GM21825 (cell line): Measurements from ENCODE around the gene COPE.

Experiments used
- ATAC-seq: cut with Tn5 transposase; IDR thresholded peaks from one replicate; pipeline ENCODE4 v1.9.1; 2021; ENCODE audit warnings: mild to moderate bottlenecking, moderate library complexity; ENCODE audit not compliant: unreplicated experiment

The COPE gene

DNA sequence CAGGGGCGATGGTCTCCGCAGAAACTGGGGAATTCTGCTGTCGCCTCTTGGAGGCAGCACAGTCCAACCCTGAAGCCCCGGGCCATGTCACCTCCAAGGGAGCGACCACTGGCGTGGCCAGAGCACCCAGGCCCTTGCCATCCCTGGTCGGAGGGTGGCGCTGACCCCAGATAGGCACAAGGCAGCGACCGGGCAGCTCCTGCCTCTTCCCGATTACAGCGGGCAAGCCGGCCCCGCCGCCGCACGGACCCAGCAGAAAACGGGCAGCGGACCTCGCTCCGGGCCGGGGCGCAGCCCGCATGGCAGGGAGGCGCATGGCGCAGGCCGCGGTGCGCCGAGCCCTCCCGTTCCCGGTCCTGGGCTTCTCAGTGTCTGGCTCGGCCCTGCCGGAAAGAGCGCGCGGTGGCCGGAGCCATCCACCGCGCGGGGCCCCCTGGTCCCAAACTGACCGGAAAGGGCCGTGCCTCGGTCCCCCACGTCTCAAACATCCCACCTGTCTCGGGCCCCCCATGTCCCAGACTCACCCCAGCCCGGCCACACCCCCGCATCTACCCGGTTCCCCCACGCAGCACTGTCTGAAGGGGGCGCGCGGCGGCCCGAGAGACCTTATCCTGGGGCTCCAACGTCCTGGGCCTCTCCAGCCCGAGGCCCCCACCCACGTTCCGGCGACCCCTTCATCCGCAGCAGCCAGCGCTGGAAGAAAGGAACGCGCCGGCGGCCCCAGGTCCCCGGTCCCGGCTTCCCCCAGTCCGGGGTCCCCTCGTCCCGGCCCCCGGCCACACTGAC, 24.0 kb downstream of the COPE start:
- no peak for ATAC-seq

- ATAC-seq, result no peak
Measured at GRCh38 chr19:18894254-18895037, 24.7 kb downstream of the COPE start.

- ATAC-seq, result no peak
Measured at GRCh38 chr19:18893587-18894253, 25.5 kb downstream of the COPE start.

- no peak for ATAC-seq
Measured at GRCh38 chr19:18889949-18890745, 29.0 kb downstream of the COPE start.

- ATAC-seq, result no peak
Measured at GRCh38 chr19:18886972-18887371, 32.2 kb downstream of the COPE start.

DNA sequence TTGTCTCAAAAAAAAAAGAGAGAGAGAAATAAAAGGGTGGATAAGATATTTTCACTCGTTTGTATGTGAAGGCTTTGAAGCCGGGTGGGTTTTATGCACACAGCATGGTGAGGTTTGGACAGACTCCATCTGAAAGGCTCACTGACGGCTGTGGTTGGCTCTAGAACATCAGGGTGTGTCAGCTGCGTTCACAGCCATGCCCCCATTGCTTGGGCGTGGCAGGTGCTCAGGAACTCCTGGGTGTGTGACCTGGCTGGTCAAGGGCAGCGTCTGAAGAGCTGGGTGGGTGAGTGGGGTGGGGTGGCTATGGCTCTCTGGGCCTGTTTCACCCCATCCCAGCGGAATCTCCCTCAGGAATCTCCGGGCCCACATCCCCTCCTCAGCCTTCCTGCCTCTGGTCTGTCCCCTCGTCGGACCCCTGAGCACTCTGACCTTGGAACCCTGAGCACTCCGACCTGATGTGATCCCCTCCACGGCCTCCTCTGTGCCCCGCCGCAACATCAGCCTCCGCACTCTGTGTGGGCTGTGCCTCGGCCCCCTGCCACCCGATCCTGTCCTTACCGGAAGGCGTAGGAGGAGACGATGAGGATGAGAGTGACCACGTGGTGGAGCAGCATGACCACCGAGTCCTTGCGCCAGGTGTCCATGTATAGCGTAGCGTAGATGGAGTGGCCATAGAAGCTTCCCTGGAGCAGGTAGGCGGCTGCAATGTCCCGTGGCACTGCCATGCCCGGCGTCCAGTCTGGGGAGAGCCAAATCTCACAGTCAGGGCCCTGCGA, 35.5 kb downstream of the COPE start:
- no peak for ATAC-seq

DNA sequence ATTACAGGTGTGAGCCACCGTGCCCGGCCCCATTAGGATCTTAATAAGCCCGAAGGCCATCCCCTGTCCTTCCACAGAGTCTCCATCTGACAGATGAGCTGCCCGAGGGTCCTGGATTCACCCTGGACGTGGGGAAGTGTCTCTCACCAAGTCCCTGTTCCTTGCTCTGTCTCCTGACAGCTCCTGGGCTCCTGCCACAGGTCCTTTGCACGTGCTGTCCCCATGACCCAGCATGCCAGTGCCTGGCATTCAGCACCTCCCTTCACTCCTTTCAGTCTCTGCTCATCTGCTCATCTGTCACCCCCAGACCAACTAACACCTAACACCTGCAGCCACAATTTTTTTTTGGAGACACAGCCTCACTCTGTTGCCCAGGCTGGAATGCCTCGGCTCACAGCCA, 37.7 kb downstream of the COPE start:
- ATAC-seq, result no peak

DNA sequence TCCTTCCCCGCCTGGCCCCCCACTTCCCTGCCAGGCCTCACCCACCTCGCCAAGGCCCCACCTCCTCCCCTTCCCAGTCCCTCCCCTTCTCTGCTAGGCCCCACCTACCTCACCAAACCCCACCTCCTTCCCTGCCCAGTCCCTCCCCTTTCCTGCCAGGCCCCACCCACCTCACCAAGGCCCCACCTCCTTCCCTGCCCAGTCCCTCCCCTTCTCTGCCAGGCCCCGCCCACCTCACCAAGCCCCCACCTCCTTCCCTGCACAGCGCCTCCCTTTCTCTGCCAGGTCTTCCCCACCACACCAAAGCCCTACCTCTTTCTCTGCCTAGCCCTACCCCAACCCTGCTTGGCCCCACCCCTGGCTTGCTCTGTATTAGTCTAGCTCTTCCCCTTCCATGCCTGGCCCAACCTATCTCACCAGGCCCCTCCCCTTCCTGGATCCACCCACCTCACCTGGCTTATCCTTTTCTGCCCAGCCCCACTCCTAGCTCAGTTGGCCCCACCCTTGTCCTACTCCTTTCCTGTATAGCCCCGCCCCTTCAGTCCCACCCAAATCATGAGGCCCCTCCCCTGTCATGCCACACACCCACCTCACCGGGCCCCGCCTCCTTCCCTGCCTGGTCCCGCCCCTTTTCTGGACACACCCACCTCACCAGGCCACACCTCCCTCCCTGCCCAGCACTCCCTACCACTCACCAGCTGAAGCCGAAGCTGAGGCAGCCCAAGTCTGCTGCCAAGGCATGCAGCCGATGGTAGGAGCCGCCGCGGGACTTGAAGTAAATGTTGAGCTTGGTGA, 39.4 kb downstream of the COPE start:
- no peak for ATAC-seq

- no peak for ATAC-seq
Measured at GRCh38 chr19:18878858-18879578, 40.2 kb downstream of the COPE start.

DNA sequence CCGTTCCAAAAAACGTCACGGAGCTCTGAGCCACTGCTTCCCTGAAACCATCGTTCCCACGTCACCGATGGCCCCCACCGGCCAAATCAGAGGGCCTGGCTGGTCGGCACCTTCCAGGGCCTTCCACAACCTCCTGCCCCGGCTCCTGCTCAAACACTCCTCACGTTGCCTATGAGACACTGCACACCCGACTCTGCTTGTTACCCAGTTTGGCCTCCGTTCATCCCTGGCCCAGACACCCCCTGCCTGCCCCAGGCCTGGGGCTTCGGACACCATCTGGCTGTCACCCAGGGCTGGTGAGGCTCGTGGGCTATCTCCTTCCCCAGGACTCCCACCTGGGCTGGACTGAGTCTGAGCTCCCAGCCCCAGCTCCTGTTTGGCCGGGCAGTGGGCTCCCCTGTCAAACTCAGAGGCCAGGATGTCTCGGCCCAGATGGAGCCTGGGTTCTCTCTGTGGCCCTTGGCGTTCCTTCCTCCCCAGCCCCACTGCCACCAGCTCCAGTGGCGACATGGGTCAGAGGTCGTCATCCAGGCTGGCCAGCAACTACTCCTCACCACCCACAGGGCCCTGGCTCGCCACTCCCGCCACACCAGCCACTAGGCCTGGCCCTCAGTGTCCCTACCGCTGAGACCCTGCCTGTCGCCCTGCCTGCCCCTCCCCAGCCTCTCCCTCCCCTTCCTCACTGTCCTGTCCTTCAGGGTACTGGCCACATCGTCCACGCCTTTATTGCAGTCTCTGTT, 41.0 kb downstream of the COPE start:
- ATAC-seq, result no peak

GRCh38 chr19:18876865-18877264, 42.3 kb downstream of the COPE start:
- ATAC-seq, result no peak

- ATAC-seq, result no peak
Measured at GRCh38 chr19:18875726-18876125, 43.5 kb downstream of the COPE start.

- ATAC-seq, result no peak
Measured at GRCh38 chr19:18871543-18871942, 47.6 kb downstream of the COPE start.

GRCh38 chr19:18870531-18871172, 48.5 kb downstream of the COPE start:
- ATAC-seq, result no peak

- no peak for ATAC-seq
Measured at GRCh38 chr19:18869781-18870530, 49.2 kb downstream of the COPE start.

GRCh38 chr19:18869023-18869618, 50.1 kb downstream of the COPE start:
- ATAC-seq, result no peak
